Midbrain (tissue), 1 donor: ENCODE data around the gene LIFR.
A peak's percentile ranks its signal among the peaks of the same experiment; 100 is the strongest.
"Not testable (repeated sequence)": the region's sequence is repeated elsewhere in the genome, so short reads cannot be mapped to it uniquely, and the experiment has no call there.

Experiments
- DNase-seq: peaks from one replicate; lab custom pipeline; 2025; lab: John Stamatoyannopoulos, UW

The LIFR gene

DNA sequence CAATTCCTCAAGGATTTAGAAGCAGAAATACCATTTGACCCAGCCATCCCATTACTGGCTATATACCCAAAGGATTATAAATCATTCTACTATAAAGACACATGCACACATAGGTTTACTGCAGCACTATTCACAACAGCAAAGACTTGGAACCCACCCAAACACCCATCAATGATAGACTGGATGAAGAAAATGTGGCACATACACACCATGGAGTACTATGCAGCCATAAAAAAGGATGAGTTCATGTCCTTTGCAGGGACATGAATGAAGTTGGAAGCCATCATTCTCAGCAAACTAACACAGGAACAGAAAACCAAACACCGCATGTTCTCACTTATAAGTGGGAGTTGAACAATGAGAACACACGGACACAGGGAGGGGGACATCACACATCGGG is 39.8 kb downstream of the LIFR start:
- not testable (repeated sequence) for DNase-seq

DNA sequence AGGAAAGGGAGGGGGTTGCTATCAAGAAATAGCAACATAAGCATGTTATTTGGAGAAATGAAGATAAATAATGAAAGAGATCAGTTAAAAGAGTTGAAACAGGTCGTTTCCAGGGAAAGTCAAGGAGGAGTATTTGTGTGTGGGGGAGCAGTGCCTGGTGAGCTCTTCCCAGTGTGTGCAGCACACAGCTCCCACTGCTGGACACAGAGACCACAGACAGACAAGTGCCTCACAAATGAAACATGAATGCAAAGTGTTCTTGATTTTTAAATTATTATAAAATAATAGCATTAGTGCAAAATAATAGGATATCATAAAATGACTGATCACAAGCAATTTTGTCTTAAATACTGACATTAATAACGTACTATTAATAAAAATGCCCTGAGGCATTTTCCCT is 40.8 kb downstream of the LIFR start:
- DNase-seq = peak; percentile 19

DNA sequence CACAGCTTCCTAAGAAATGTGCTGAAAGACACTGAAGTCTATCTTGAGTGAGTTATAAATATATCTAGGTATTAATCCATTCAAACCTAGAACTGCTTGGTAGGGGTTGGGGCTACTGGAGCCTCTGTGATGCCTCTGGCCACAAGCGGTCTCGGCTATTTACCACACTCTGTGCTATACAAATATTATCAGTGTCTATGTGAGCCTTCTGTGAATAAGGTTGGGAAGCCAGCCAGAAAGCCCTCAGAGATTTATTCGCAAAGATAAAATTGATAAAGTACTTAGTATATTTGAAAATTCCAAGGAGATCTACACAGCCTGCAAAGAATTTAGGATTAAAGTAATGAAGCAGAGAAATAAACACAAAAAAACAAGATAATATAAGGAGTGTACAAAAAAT is 41.4 kb downstream of the LIFR start:
- no peak for DNase-seq

DNA sequence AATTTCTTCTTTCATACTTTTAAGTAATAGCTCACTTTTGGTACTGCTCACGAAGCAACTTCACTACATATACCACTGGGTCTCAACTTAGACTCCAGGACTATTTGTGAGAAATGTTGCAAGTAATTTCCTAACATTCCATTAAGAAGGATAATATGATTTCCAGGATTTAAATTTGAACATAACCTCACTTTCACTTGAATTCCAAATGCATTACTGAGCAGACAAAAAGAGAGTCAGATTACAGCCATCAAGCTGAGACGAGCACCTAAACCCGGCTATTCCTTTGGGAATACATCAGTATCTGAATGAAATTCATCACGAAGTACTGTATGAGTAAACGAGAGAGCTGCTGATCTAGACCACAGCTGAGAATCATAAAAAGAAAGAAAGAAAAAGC is 47.3 kb downstream of the LIFR start:
- DNase-seq = no peak

DNA sequence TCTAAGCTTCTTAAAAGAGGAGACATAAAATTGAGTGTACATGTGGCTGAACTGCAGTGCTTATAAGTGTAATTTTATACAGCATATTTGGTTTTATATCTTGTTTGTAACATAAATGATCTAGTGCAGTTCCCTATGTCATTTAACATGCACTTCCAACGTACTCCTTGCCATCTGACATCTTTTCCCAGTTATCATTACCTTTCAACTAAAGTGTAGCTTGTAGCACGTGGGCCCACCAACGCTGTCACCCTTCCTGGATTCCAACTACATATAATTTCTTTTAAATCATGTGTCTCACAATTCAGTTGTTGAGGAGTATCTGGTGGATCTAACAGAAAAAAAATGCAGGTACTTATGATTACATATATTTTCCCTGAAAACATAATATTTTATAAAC is 50.1 kb downstream of the LIFR start:
- DNase-seq = no peak

- DNase-seq = no peak
Observed at GRCh38 chr5:38500573-38501260, 55.7 kb downstream of the LIFR start.

DNA sequence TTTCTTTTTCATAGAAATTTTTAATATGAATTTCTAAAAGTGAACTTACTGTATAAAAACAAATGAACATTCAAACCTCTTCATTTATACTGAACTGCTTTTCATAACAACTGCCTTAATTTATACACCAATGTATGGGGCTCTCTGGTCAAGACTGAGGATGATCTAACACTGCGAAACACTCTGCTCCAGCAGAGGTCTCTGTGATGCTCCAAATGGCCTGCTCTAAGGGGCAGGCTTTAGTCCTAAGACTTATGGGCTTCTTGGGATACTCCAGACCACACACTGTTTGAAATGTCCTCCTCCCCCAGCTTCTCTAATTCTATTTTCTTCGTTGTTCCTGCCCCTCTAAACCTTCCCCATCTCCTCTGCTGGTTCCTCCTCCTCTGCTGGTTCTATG is 58.5 kb downstream of the LIFR start:
- DNase-seq = peak; percentile 31

- DNase-seq = no peak
Observed at GRCh38 chr5:38494763-38495162, 61.7 kb downstream of the LIFR start.

DNA sequence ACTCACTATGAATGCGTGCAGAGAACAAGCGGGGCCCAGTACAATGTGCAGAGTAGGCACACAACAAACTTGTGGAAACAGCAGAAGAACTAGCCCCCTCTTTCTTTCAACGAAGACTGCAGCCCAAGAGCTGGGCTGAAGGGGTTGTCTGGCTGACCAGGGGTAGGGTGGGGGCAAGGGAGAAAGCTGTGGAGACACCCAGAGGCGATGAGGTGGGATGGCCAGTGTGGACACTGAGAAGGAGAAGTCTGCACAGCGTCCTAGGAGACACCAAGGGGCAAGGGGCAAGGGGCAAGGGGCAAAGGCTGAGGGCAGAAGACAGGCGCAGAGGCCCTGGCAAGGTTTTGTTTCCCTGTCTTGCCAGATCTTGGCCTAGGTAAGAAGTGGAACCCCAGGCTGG is 62.3 kb downstream of the LIFR start:
- DNase-seq = no peak

- no peak for DNase-seq
Observed at GRCh38 chr5:38483805-38484398, 72.5 kb downstream of the LIFR start.

GRCh38 chr5:38479315-38479904 is 77.0 kb downstream of the LIFR start:
- no peak for DNase-seq

- DNase-seq = no peak
Observed at GRCh38 chr5:38478878-38479277, 77.6 kb downstream of the LIFR start.

- DNase-seq = no peak
Observed at GRCh38 chr5:38478166-38478565, 78.3 kb downstream of the LIFR start.

DNA sequence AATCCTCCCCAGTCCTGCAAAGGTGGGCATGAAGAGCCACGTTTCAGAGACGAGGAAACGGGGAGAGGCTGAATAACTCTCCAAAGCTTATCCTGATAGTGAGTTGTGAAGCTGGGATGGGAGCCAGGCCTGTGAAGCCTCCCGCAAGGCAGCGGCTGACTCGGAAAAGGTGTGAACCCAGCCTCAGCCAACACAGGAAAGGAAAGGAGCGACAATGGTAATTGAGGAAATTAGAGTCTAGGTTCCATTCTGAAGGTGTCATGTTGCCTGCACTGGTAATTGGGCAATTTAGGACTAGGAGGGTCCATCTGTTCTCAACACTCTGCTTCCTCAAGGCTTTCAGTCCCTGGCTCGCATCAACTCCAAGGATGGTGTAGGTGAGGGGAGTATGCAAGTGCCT is 83.4 kb downstream of the LIFR start:
- DNase-seq = no peak

DNA sequence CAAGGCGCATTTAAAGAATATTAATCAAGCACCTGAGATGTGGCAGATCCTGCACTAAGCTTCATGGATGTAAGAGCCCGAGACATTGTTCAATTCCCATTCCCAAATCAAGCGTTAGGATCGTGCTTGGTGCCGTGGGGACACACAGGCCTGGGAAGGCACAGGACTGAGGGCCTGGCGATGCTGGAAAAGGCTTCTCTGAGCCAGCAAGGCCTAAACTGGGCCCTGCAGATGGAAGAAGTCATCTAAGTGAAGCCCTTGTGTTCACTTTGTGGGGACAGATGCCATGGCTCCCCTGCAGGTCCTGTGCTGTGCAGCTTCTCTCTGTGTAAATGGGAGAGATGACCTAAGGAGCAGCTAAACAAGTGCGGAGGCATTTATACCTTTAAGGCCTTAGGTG is 83.9 kb downstream of the LIFR start:
- DNase-seq = no peak

GRCh38 chr5:38471709-38472108 is 84.7 kb downstream of the LIFR start:
- DNase-seq = no peak

DNA sequence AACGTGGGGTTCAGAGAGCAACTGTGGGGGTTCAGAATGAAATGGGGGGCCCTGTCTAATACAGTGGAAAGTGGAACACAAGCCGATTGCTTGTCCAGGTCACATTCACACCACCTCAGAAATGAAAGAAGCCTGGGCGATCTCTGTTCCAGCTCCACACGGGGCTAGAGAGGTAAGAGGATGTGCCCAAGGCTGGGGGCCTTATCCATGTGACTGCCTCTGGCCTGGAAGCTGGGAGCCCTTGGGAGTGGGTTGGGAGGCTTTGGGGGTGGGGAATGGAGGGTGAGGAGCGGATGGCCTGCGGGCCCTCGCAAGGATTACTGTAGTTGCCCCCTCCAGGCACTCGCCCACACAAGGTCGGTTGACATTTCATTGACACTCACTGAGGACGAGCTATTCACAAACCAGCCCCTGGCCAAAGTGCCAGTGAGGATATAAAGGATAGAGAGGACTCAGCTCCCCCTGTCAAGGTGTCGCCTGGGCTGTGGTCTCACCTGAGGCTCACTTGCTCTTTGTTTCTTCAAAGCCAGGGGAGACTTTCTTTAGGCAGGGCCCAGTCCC is 86.7 kb downstream of the LIFR start:
- DNase-seq = no peak

GRCh38 chr5:38468978-38469706 is 87.3 kb downstream of the LIFR start:
- DNase-seq = peak; percentile 70

DNA sequence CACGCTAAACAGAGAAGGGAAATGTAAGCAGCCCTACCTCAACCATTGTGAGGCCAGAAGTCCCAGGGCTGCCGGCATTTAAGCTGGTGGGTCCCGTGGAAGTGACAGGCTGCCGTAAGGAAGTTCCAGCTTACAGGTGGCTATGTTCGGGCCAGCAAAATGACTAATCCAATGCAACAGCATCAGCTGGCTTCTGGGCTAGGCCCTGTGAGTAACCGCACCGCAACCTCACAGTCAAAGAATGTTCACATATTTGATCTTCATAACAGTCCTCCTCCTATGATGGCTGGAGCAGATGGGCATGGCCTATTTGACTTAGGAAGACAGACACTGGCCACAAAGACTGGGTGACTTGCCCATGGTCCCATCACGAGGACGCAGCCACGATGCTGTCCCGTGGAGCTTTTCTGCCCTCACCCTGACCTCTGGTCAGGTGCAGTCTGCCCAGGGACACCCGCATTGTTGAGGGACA is 88.2 kb downstream of the LIFR start:
- no peak for DNase-seq

- DNase-seq = peak; percentile 61
Observed at GRCh38 chr5:38467353-38468040, 88.9 kb downstream of the LIFR start.

DNA sequence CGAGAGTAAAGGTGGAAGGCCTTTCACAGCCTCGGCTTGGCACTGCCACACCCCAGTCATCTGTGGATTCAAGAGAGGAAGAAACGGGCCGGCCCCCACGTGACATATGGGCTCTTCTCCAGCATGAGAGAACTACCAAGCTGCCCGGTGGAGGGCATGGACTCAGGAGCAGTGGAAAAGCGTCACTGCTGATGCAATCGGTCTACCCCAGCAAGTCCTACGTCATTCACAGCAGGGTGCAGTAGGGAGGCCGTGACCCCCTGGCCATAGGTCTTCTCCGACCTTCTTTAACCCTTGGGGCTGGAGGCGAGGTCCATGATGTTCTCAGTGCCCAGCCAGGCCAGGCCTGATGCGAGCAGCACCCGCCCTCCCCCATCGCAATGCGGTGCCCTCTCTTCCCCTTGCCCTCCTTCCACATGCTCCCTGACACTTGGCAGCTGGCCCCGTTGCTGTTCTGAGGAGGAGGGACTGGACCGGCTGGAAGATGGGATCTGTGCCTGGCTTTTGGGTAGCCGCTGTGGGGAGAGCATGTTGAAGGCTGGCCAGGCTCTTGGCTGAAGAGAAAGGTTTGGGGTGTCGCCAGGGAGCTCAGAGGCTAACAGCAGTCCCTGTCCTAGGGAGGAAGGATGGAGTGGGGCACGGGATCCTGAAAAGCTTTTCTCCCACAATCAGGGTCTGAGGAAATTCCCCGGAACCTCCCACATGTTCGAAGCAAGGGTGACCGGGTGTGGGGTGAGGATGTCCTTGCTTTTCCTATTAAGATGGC is 89.8 kb downstream of the LIFR start:
- DNase-seq = peak; percentile 75
